Omental fat pad (tissue), 4 donors: ENCODE data around the gene MYL12B. TPM values are rescaled to one million over a fixed set of nuclear protein-coding genes. Genes with fewer than 3 reads are reported as not detected.
"Not testable (repeated sequence)": the region's sequence is repeated elsewhere in the genome, so short reads cannot be mapped to it uniquely, and the experiment has no call there.

Experiments
- ATAC-seq: fragments of 150-250 bp; one replicate; pipeline ENCODE4 v1.9.1; 2016; ENCODE audit warnings: mild to moderate bottlenecking, moderate library complexity; ENCODE audit not compliant: low FRiP score
- DNase-seq: peaks from one replicate; pipeline ENCODE4 v3.0.0-alpha.2; 2019; ENCODE audit warnings: low spot score
- CTCF ChIP-seq, 3 donors: fragments of 450-650 bp; IDR thresholded peaks; one replicate each; pipeline ENCODE4 v1.5.1; 2016 to 2017; ENCODE audit warnings: antibody characterized with exemption in 3 of 3, mild to moderate bottlenecking in 3 of 3, moderate library complexity in 2 of 3
- total RNA-seq, 4 donors: library from RNA; depleted of rRNA; stranded (reverse); fragments of >200 nt; gene quantifications; one replicate each; pipeline ENCODE4 v1.1.0, GENCODE V29; 2016

Gene MYL12B
- total RNA-seq, 4 donors from 2014 or later, result 263 to 352 (median 318) TPM

DNA sequence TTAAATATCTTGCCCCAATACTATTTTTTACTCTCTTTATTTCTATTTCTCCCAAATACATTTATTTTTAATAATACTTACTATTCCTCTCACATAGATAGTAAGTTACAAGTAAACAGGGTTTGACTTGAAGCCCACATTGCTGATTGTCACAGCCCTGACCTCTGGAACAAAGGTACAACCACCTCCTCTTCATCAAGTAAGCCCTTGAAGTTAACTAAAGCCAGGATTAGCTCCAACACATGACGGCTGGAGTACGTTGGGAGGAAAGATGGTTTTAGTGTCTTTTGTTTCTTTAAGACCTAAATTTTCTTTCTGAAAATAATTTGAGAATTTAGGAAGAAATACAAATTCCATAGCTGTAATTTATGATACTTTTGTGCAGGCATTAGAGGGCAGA is 43.1 kb upstream of the MYL12B start:
- no peak for TF ChIP-seq CTCF (IDR thresholded peaks at IDR 0.05)
- ATAC-seq (no peak), DNase-seq (no peak)

- DNase-seq (no peak), ATAC-seq (no peak)
Observed at GRCh38 chr18:3219241-3219630, 42.7 kb upstream of the MYL12B start.

DNA sequence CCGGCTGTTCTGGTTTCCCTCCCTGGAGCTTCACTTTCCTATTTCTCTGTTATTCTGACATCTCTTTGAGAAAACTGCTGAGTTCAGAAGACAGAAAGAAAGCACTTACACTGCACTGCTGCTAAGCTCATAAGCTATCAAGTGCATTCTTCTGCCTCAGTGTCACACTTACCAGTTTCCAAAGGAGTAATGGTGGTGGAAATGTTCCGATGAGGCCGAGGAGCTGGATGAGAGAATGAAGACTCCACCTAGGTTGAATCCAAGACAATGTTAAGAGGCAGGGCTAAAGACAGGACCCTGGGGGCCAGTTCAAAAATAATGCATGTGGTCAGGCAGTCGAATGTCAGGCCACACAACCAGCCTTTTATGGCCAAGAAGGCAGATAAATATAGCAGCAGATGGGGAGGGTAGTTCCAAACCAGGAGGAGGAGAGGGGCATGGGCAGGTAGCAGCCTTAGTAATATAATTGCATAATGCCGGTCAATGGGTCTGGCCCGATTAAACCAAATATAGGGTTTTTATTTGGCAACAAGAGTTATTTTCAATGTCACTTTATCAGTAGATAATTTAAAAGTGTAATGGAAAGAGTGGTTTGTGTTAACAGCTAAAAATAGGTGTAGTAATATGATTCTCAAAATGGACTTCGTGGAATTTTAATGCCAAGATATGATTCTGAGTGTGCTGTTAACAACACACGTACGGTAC is 42.1 kb upstream of the MYL12B start, which contains the start of gene MYOM1:
Gene MYOM1 (minus strand): TSS at position 338 of the 705 bp plus-strand sequence. CDS start 4,745 bp downstream, outside the sequence.
- no peak for TF ChIP-seq CTCF (IDR thresholded peaks at IDR 0.05)
- ATAC-seq, result no peak
- no peak for DNase-seq

More at GRCh38 chr18:3219241-3219630, 42.7 kb upstream of the MYL12B start:
- no peak for TF ChIP-seq CTCF (IDR thresholded peaks at IDR 0.05)

DNA sequence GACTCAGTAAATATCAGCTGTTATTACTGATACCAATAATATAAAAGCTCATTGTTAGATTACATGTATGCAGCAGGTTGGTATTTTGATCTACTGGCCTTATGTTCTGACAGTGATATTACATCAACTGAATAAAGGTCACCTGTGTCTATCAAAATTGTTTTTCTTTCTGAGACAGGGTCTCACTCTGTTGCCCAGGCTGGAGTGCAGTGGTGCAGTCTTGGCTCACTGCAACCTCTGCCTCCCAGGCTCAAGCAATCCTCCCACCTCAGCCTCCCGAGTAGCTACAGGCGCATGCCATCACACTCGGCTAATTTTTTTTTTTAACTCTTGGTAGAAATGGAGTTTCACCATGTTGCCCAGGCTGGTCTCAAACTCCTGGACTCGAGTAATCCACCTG is 41.1 kb upstream of the MYL12B start:
- not testable (repeated sequence) for ATAC-seq

DNA sequence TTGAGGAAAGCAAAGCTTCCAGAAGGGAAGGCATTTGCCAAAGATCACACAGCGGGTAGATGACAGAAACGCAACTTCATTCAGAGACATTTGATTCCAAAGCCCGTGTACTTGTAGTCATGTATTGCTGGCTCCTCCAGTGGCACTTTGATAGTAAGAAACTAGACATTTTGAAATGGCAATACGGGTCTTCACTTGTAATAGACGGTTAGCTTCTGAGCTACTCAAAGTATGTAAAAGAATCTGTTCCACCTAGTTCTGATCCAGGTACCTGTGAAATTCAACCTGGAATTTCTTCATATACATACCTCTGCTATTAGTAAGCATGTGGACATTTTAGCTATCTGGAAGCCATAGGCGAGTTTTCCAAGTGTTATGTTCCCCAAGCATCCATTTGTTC is 40.4 kb upstream of the MYL12B start:
- TF ChIP-seq CTCF (IDR thresholded peaks at IDR 0.05), result no peak
- ATAC-seq (no peak), DNase-seq (no peak)

More for the DNA sequence above, 41.1 kb upstream of the MYL12B start:
- not testable (repeated sequence) for DNase-seq

- no peak for ATAC-seq
- no peak for TF ChIP-seq CTCF (IDR thresholded peaks at IDR 0.05)
- DNase-seq, result no peak
Observed at GRCh38 chr18:3223356-3223755, 38.6 kb upstream of the MYL12B start.

- no peak for ATAC-seq
- DNase-seq, result no peak
- no peak for TF ChIP-seq CTCF (IDR thresholded peaks at IDR 0.05)
Observed at GRCh38 chr18:3224223-3224622, 37.7 kb upstream of the MYL12B start.
